K562 (cell line): ENCODE results near the gene TEDDM1. TPM values are rescaled to one million over a fixed set of nuclear protein-coding genes. Genes with fewer than 3 reads are reported as not detected.

Source experiments
- CTBP1 ChIP-seq: fragments of 450-650 bp; IDR thresholded peaks from 2 replicates; pipeline ENCODE4 v1.6.1; 2016; ENCODE audit warnings: borderline replicate concordance
- DDX20 ChIP-seq: fragments of 450-650 bp; IDR thresholded peaks from 2 replicates; pipeline ENCODE4 v1.6.1; 2016; ENCODE audit warnings: missing genetic modification characterization, low read depth, mild to moderate bottlenecking, missing compliant biosample characterization, moderate library complexity
- GABPA ChIP-seq: fragments of 200-800 bp; sonication (Bioruptor generic); conservative IDR thresholded peaks from 2 replicates; pipeline ENCODE4 v1.6.1; 2016; ENCODE audit warnings: low read depth, missing genetic modification characterization, missing compliant biosample characterization
- GTF2E2 ChIP-seq: fragments of 200-800 bp; sonication (Bioruptor generic); IDR thresholded peaks from 2 replicates; pipeline ENCODE4 v1.6.1; 2016; ENCODE audit warnings: missing genetic modification characterization, missing compliant biosample characterization
- ILF3 ChIP-seq: fragments of 450-650 bp; IDR thresholded peaks from 2 replicates; pipeline ENCODE4 v1.6.1; 2018; ENCODE audit warnings: antibody characterized with exemption, mild to moderate bottlenecking, moderate library complexity, borderline replicate concordance
- KLF13 ChIP-seq: fragments of 450-650 bp; IDR thresholded peaks from 2 replicates; pipeline ENCODE4 v1.6.1; 2016; ENCODE audit warnings: missing genetic modification characterization, low read depth, mild to moderate bottlenecking, missing compliant biosample characterization, moderate library complexity, borderline replicate concordance
- SMAD3 ChIP-seq: fragments of 450-650 bp; formaldehyde crosslinking; conservative IDR thresholded peaks from 2 replicates; pipeline ENCODE4 v1.4.0; 2020; ENCODE audit warnings: mild to moderate bottlenecking
- WHSC1 ChIP-seq: IDR thresholded peaks from one replicate; pipeline ENCODE4 v1.6.1; 2012; ENCODE audit warnings: low read length, control low read depth, inconsistent platforms
- XRCC3 ChIP-seq: fragments of 450-650 bp; IDR thresholded peaks from 2 replicates; pipeline ENCODE4 v1.6.1; 2017; ENCODE audit warnings: mild to moderate bottlenecking, moderate library complexity
- polyA plus RNA-seq, 8 experiments: library from polyadenylated mRNA; depleted of rRNA in 4 of 8; stranded (reverse) in 5 of 8; unstranded in 3 of 8; fragments of >200 nt; fragmentation: Nextera tagmentation in 2 of 8; fragmentation: Illumina TruSeq in 1 of 8; extraction: Ambion mirVana in 2 of 8; extraction: Trizol in 1 of 8; gene quantifications; 2 replicates each; pipeline versions ENCODE4 v1.2.1 to v1.2.3, GENCODE V29; 2011 to 2014; ENCODE audit warnings: inconsistent platforms in 1 of 8, missing spikeins in 1 of 8
- total RNA-seq, 7 experiments: library from RNA; depleted of rRNA in 6 of 7; stranded (reverse); fragments of >200 nt in 6 of 7; fragmentation: Illumina TruSeq in 2 of 7; extraction: Trizol in 2 of 7; gene quantifications; 2 replicates each; pipeline versions ENCODE4 v1.2.1 to v1.2.3, GENCODE V29; 2011 to 2021; ENCODE audit warnings: low replicate concordance in 1 of 7
- TF ChIP-seq, protein P1 (sequence below): sonication (generic); formaldehyde crosslinking; IDR thresholded peaks from 2 replicates; pipeline ENCODE4 v1.8.1; 2023; ENCODE audit warnings: mild to moderate bottlenecking, missing genetic modification reagents, moderate library complexity
- TF ChIP-seq, protein P2 (sequence below): IDR thresholded peaks from 2 replicates; pipeline ENCODE4 v1.6.1; 2011; ENCODE audit warnings: borderline replicate concordance, low read depth, mild to moderate bottlenecking, moderate library complexity, low read length; ENCODE audit not compliant: insufficient read depth, poor library complexity, severe bottlenecking
- TF ChIP-seq, protein P3 (sequence below): fragments of 250-450 bp; sonication (Bioruptor Pico); IDR thresholded peaks from 2 replicates; pipeline ENCODE4 v1.5.0; 2022; ENCODE audit warnings: mild to moderate bottlenecking
- TF ChIP-seq, protein P4 (sequence below): fragments of 450-650 bp; IDR thresholded peaks from 2 replicates; pipeline ENCODE4 v1.6.1; 2016; ENCODE audit warnings: low read depth, mild to moderate bottlenecking, moderate library complexity
- TF ChIP-seq, protein P5 (sequence below): sonication (generic); formaldehyde crosslinking; IDR thresholded peaks from 2 replicates; pipeline ENCODE4 v1.9.0; 2022; ENCODE audit warnings: mild to moderate bottlenecking, missing genetic modification reagents
- TF ChIP-seq, protein P6 (sequence below): fragments of 200-800 bp; sonication (Bioruptor generic); IDR thresholded peaks from 2 replicates; pipeline ENCODE4 v1.6.1; 2017; ENCODE audit warnings: missing genetic modification characterization, missing compliant biosample characterization

The TEDDM1 gene
- total and polyA plus RNA-seq, 9 of the 15 experiments (the other 6 are each of a cell fraction or from before 2014, with no cell fraction given) = not detected

DNA sequence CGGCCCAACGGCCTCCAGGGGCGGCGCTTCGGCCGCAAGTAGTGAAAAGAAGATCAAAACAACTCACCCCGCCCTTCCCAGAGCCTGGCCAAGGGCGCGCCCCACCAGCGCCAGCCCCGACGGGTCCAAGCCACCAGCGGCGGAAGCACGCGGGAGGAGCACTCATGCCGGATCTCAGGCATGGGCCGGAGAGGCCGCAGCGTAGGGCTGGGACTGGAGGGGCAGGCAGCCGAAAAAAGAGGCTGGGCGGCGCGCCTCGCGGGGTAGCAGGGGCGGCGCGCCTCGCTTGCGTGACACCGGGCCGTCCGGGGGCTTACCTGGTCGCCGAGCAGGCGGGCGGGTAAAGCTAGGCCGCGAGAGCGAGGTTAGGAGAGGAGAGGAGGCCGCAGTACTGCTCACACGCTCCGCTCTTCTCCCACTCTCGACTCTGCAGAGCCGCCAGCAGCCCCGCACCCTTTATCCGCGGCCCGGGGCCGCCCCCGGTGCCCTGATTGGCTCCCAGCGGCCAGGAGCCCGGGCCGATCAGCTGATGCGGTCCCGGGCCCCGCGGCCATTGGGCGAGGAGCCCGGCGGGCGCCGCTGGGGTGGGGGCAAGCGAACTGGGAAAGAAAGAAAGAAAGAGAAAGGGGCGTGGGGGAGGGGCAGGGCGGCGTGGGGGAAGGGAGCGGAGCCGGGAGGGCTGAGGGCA lies 9.0 kb downstream of the TEDDM1 start, which contains the start of gene GLUL (continued):
- TF ChIP-seq GABPA (tag) (peak; percentile 62), XRCC3 (no peak), DDX20 (no peak), GTF2E2 (tag) (peak; percentile 99), CTBP1 (peak; percentile 63; the same call in 1 of the 2 replicates), SMAD3 (CRISPR knock-in tag) (peak; percentile 67; the same call in 1 of the 2 replicates), KLF13 (tag) (no peak), ILF3 (peak; percentile 97; the same call in 1 of the 2 replicates), WHSC1 (no peak)
- TF ChIP-seq, protein P1, sequence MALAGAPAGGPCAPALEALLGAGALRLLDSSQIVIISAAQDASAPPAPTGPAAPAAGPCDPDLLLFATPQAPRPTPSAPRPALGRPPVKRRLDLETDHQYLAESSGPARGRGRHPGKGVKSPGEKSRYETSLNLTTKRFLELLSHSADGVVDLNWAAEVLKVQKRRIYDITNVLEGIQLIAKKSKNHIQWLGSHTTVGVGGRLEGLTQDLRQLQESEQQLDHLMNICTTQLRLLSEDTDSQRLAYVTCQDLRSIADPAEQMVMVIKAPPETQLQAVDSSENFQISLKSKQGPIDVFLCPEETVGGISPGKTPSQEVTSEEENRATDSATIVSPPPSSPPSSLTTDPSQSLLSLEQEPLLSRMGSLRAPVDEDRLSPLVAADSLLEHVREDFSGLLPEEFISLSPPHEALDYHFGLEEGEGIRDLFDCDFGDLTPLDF (CRISPR knock-in tag) = peak; percentile 93
- TF ChIP-seq, protein P2, sequence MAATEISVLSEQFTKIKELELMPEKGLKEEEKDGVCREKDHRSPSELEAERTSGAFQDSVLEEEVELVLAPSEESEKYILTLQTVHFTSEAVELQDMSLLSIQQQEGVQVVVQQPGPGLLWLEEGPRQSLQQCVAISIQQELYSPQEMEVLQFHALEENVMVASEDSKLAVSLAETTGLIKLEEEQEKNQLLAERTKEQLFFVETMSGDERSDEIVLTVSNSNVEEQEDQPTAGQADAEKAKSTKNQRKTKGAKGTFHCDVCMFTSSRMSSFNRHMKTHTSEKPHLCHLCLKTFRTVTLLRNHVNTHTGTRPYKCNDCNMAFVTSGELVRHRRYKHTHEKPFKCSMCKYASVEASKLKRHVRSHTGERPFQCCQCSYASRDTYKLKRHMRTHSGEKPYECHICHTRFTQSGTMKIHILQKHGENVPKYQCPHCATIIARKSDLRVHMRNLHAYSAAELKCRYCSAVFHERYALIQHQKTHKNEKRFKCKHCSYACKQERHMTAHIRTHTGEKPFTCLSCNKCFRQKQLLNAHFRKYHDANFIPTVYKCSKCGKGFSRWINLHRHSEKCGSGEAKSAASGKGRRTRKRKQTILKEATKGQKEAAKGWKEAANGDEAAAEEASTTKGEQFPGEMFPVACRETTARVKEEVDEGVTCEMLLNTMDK = peak; percentile 59
- TF ChIP-seq, protein P3, sequence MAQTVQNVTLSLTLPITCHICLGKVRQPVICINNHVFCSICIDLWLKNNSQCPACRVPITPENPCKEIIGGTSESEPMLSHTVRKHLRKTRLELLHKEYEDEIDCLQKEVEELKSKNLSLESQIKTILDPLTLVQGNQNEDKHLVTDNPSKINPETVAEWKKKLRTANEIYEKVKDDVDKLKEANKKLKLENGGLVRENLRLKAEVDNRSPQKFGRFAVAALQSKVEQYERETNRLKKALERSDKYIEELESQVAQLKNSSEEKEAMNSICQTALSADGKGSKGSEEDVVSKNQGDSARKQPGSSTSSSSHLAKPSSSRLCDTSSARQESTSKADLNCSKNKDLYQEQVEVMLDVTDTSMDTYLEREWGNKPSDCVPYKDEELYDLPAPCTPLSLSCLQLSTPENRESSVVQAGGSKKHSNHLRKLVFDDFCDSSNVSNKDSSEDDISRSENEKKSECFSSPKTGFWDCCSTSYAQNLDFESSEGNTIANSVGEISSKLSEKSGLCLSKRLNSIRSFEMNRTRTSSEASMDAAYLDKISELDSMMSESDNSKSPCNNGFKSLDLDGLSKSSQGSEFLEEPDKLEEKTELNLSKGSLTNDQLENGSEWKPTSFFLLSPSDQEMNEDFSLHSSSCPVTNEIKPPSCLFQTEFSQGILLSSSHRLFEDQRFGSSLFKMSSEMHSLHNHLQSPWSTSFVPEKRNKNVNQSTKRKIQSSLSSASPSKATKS (CRISPR knock-in tag) = 0 out of 2 replicates have a peak, but pooled peaks have one; percentile 24
- TF ChIP-seq, protein P4, sequence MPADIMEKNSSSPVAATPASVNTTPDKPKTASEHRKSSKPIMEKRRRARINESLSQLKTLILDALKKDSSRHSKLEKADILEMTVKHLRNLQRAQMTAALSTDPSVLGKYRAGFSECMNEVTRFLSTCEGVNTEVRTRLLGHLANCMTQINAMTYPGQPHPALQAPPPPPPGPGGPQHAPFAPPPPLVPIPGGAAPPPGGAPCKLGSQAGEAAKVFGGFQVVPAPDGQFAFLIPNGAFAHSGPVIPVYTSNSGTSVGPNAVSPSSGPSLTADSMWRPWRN = no peak
- TF ChIP-seq, protein P5, sequence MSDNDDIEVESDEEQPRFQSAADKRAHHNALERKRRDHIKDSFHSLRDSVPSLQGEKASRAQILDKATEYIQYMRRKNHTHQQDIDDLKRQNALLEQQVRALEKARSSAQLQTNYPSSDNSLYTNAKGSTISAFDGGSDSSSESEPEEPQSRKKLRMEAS (CRISPR knock-in tag) = peak; percentile 88
- TF ChIP-seq, protein P6, sequence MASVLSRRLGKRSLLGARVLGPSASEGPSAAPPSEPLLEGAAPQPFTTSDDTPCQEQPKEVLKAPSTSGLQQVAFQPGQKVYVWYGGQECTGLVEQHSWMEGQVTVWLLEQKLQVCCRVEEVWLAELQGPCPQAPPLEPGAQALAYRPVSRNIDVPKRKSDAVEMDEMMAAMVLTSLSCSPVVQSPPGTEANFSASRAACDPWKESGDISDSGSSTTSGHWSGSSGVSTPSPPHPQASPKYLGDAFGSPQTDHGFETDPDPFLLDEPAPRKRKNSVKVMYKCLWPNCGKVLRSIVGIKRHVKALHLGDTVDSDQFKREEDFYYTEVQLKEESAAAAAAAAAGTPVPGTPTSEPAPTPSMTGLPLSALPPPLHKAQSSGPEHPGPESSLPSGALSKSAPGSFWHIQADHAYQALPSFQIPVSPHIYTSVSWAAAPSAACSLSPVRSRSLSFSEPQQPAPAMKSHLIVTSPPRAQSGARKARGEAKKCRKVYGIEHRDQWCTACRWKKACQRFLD = no peak
